Dermis microvascular lymphatic vessel endothelial cell (primary cell): Measurements from ENCODE around the gene P4HA2. TPM values are rescaled to one million over a fixed set of nuclear protein-coding genes. Genes with fewer than 3 reads are reported as not detected.
A peak's percentile ranks its signal among the peaks of the same experiment; 100 is the strongest.

ENCODE experiments used
- DNase-seq, 2 donors: peaks; one replicate each; pipeline versions ENCODE4 v3.0.0 to v3.0.0-alpha.2; 2010; ENCODE audit warnings: low read depth in 2 of 2
- total RNA-seq: library from RNA; depleted of rRNA; stranded (reverse); fragments of >200 nt; gene quantifications from 2 replicates; pipeline ENCODE4 v1.2.1, GENCODE V29; 2014

P4HA2 gene
- total RNA-seq, 1 donor from 2014 or later = 37.0 TPM

GRCh38 chr5:132250547-132250946, 22.9 kb upstream of the P4HA2 start:
- no peak for DNase-seq

DNA sequence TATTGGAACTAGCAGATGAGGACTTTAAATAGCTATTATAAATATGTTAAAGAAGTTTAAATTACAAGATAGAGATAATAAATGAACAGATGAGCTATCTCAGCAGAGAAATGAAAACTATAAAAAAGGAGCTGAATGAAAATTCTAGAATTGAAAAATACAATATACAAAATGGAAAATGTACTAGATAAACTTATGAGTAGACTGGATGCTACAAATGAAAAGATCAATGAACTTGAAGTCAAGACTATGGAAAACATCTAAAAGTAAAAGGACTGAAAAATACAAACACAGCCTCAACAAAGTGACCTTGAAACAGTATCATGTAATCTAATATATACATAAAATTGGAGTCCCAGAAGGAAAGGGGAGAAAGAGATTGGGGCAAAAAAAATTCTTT, 19.2 kb upstream of the P4HA2 start:
- DNase-seq = no peak

GRCh38 chr5:132245593-132245992, 17.9 kb upstream of the P4HA2 start:
- DNase-seq = no peak

GRCh38 chr5:132243366-132243977, 15.8 kb upstream of the P4HA2 start:
- DNase-seq = no peak

DNA sequence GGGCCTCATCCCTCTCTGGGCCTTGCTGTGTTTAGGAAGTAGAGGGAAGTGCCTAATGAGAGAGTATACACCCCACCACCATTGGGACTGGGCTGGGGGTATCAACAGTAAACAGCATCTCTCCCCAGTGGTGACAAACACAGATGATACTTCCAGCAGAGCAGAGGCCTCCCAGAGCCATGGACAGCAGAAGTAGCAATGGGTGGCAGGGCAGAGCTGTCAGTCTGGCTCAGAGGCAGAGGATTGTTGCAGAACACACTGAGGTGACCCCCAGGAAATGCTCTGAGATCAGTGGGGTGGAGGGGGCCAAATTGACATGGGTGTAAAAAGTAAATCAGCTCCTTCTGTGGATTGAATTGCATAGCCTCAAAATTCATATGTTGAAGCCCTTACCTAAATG, 12.1 kb upstream of the P4HA2 start:
- DNase-seq = no peak

GRCh38 chr5:132238901-132239500, 11.3 kb upstream of the P4HA2 start:
- no peak for DNase-seq

DNA sequence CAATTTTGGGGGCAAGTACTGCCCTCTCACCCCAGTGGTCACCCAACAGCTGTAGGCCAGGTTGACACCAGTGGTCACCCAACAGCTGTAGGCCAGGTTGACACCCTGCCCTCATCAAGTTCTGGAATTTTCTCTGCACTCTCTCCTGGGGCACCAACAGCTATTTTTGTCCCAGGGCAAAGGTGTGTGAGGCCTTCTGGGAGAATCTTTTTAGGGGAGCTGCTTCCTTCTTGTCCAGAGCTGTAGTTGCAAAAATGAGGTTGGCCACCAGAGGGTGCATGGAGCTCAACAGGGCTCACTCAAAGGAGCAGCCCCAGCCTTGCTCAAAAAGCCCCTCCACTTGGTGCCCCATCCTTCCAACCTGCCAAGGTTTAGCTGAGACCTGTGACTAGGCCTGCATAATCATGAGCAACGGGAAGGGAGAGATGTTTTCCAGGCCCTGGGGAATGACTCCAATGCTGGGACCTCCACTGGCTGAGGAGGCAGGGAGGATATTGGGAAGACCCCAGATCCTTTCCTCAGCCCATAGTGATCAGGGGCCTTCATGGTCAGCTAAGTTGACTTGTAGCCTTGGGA, 10.6 kb upstream of the P4HA2 start:
- DNase-seq = peak; percentile 46 to 63

GRCh38 chr5:132237670-132238069, 10.0 kb upstream of the P4HA2 start:
- DNase-seq = no peak

GRCh38 chr5:132237141-132237540, 9.5 kb upstream of the P4HA2 start:
- DNase-seq = no peak

- DNase-seq = no peak
Measured at GRCh38 chr5:132235340-132235739, 7.7 kb upstream of the P4HA2 start.

DNA sequence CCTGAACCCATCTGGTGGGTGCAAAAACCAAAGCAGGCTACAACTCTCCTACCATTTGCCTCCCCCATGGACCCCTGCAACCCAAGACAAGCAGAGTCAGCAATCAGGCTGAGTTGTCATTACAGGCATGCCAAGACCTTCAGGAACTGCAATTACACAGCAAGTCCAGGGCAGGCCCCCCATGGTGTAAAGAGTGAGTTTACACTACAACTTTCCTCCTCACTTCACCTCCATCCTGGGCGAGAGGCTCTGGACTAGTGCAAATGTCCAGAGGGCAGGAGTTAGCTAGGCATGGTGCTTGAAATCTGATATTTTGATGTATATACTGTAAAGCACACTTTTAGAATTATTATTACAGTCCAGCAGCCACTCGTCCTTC, 7.0 kb upstream of the P4HA2 start:
- no peak for DNase-seq

DNA sequence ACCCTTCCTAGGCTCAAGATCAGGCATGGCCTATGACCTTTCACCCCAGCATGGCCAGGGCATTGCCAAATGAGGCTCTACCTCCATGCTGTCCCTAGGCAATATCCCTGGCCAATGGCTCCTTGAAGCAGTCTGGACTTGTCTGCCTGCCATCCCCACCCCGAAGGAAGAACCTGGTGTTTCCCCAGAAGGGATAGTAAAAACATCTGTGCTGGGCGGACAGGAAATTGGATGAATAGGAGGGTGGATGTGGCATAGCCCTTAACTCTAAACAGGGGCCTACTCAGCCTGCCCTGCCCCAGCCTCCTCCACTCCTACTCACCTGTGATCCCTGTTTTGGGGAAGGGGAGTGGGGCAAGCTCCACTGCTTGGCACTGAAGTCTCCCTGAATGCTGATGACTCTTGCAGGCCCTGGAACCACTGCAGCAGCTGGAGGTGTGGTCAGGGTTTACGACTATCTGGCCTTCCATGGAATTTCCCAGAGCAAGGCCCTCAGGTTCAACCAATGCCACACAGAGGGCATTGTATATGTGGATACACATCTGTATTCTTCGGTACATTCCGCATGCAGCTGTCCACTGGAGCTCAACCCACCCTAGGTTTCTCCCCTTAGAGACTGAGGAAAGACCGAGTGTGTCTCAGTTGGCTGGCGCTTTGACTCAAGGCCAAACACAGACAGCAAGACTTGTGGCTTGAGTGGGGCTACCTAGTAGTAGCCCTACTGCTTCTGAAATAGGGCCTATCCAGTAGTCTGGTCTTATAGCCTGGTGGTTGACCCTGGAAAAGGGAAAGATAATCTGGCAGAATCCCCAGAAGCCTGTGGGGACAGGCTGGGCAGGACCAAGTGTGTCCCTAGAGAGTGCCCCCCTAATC, 6.4 kb upstream of the P4HA2 start:
- DNase-seq = no peak

GRCh38 chr5:132233081-132233480, 5.4 kb upstream of the P4HA2 start:
- DNase-seq = no peak

- DNase-seq = no peak
Measured at GRCh38 chr5:132232465-132232864, 4.8 kb upstream of the P4HA2 start.

DNA sequence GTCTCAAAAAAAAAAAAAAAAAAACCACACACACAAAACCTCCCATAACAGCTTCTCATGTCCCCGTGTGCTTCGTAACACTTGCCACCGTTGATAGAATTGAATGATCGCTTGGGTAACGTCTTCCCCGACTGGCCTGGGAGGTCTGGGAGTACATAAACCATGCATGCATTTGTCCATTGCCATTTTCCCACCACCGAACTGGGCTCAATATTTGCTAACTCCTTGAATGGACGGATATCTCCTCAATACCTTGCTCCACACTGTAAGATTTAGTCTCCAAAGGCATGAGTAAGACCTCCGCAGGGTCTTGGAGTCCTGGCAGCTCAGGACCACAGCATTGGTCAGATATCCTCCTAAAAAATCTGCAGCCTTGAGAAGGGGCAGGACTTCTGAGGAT, 3.2 kb upstream of the P4HA2 start:
- no peak for DNase-seq

GRCh38 chr5:132229236-132229635, 1.6 kb upstream of the P4HA2 start:
- DNase-seq = no peak

GRCh38 chr5:132228241-132229035, 785 bp upstream of the P4HA2 start:
- no peak for DNase-seq

DNA sequence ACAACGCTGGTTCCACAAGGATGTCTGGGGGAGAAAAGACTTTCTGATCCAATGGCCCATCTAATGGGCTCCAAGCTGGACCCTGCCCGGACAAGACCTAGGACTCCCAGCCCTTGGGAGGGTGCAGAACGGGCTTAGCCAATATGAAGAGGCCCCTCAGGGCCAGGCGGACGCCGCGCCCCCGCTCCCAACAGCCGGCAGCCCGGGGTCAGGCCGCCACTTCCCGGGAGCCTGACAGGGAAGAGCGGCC, 493 bp downstream of the P4HA2 start:
- DNase-seq = no peak

- DNase-seq = peak in 1 of 2 donors; percentile 25
Measured at GRCh38 chr5:132226516-132227234, 978 bp downstream of the P4HA2 start.

DNA sequence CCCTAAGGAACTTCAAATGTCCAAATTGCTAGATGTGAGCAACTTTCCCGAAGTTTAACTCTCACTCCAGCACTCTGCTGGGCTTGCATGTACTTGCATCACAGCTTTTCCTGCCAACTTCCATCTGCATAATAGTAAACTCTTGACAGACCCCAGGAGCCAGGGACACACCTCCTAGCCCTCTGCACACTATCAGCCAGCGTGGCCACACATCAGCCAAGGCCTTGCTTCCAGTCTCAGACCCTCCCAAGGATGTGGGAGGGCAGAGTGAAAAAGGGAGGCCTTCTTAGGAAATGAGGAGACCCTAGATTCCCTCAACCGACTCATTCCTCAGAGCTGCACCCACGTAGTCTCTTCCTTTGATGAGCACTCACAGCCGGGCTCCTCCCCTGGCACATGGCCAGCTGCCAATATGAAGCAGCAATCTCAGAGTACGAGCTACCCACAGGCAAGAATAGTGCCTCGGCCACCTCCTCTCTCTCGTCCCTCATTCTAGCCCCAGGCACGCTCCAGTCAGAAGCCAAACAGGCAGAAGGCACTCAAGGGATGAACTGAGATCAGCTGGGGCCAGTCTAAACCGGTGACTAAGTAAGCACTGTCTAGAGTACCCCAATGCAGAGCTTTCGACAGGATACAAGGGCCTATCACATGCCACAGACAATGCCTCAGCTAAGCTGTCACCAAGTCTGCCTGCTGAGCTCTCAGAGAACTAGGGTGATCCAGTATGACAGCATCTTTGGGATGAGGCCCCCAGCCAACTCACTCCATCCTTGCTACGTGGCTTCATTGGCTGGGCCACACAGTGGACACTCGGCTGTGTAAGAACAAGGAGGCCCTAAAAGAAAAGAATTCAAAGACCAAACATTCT, 2.3 kb downstream of the P4HA2 start:
- DNase-seq = peak in 1 of 2 donors; percentile 19
